ENCODE data around the gene MYO9B.

- TF ChIP-seq CTCF (IDR thresholded peaks at IDR 0.05): no peak
- TF ChIP-seq POLR2A (IDR thresholded peaks at IDR 0.05): no peak
These were observed 169.3 kb downstream of the MYO9B start for GRCh38 chr19:17244618-17245534.

Measured in right lobe of liver (tissue), 4 donors.